A673 (cell line): ENCODE measurements around the gene PRRT4. TPM values are rescaled to one million over a fixed set of nuclear protein-coding genes. Genes with fewer than 3 reads are reported as not detected.

ENCODE experiments used
- BruUV-seq: library from RNA; stranded (reverse); fragments of 400-500 nt; replicated peaks from 2 replicates; lab custom pipeline; 2021; lab: Mats Ljungman, UMichigan
- CTCF ChIA-PET: fragments of 300-600 bp; sonication (Branson Sonifier 250); formaldehyde crosslinking; loops from one replicate; lab custom pipeline; 2022; ENCODE audit warnings: antibody characterized with exemption; lab: Charles Lee
- POLR2A ChIA-PET: fragments of 300-600 bp; sonication (Branson Sonifier 250); formaldehyde crosslinking; loops from one replicate; lab custom pipeline; 2022; ENCODE audit warnings: antibody characterized with exemption; ENCODE audit not compliant: low non-redundant PET; lab: Charles Lee
- DNase-seq: peaks from one replicate; pipeline ENCODE4 v3.0.0-alpha.2; 2015; ENCODE audit warnings: low spot score
- H3K27ac ChIP-seq: fragments of 200-600 bp; sonication (generic); 2 replicates; pipeline ENCODE4 v1.5.1; 2016; ENCODE audit warnings: mixed run types, low read depth, mild to moderate bottlenecking, mixed read lengths, antibody characterized with exemption, low read length; ENCODE audit not compliant: poor library complexity, severe bottlenecking
- H3K27me3 ChIP-seq: fragments of 200-600 bp; sonication (generic); replicated peaks from 2 replicates; pipeline ENCODE4 v1.6.1; 2017; ENCODE audit warnings: mixed run types, low read depth, mild to moderate bottlenecking, mixed read lengths, antibody characterized with exemption, low read length; ENCODE audit not compliant: insufficient read depth, poor library complexity
- H3K36me3 ChIP-seq: fragments of 200-600 bp; sonication (generic); 2 replicates; pipeline ENCODE4 v1.6.1; 2016; ENCODE audit warnings: mixed run types, mild to moderate bottlenecking, mixed read lengths, antibody characterized with exemption, low read length; ENCODE audit not compliant: insufficient read depth, poor library complexity, severe bottlenecking
- H3K4me1 ChIP-seq: fragments of 200-600 bp; sonication (generic); 2 replicates; pipeline ENCODE4 v1.6.1; 2017; ENCODE audit warnings: mixed run types, mild to moderate bottlenecking, mixed read lengths, antibody characterized with exemption, low read length; ENCODE audit not compliant: insufficient read depth, poor library complexity, severe bottlenecking
- H3K4me3 ChIP-seq: fragments of 200-600 bp; sonication (generic); 2 replicates; pipeline ENCODE4 v1.5.1; 2016; ENCODE audit warnings: low read depth, mixed run types, mild to moderate bottlenecking, mixed read lengths, low read length; ENCODE audit not compliant: poor library complexity, severe bottlenecking
- H3K9me3 ChIP-seq: fragments of 200-600 bp; sonication (generic); 2 replicates; pipeline ENCODE4 v1.6.1; 2016; ENCODE audit warnings: mixed run types, low read depth, mild to moderate bottlenecking, mixed read lengths, antibody characterized with exemption, low read length; ENCODE audit not compliant: poor library complexity, severe bottlenecking
- CTCF ChIP-seq: fragments of 300-800, 200-600 bp; sonication (generic); conservative IDR thresholded peaks from 2 replicates; pipeline ENCODE4 v1.5.1; 2017; ENCODE audit warnings: low read depth, mild to moderate bottlenecking, antibody characterized with exemption, low read length, moderate library complexity, mixed read lengths
- EZH2 ChIP-seq: fragments of 200-600 bp; sonication (generic); IDR thresholded peaks from 2 replicates; pipeline ENCODE4 v1.6.1; 2017; ENCODE audit warnings: borderline replicate concordance, low read depth, mild to moderate bottlenecking, mixed read lengths, antibody characterized with exemption, low read length; ENCODE audit not compliant: poor library complexity, severe bottlenecking
- intact Hi-C: fragments of 100-400 bp; cut with micrococcal nuclease; formaldehyde crosslinking; loops from one replicate; pipeline ENCODE4 v1.10.0; 2022; ENCODE audit not compliant: unreplicated experiment
- total RNA-seq: library from RNA; stranded (reverse); gene quantifications from 2 replicates; pipeline ENCODE4 v1.2.3, GENCODE V29; 2021

Gene PRRT4
- total RNA-seq, 1 experiment from 2014 or later: 42.4 TPM

DNA sequence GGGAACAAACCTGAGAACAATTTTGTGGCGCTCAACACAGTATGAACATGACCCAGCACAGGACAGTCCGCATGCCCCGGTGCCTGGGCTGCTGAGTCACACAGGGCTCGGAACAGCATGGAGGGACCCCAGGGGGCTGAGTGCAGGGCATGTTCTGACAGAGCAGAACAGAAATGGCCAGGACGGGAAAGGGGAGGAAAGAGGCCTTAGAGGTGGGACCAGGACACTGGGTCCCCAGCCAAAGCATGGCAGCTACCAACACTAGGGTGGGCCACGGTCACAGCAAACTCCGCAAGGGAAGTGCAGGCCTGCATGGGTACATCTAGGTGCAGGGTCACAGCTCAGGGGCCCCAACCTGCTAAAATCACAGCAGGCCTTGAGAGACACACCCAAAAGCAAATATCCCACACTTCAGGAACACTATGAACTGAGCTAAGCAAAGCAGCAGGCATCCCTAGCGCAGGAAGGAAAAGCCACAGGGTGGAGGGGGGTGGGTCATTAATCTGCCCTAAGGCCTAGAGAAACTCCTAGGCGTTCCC is 42.7 kb upstream of the PRRT4 start:
- Histone ChIP-seq H3K4me1 (peaks cover 34% of the 10 kb centered on the region), H3K4me3 (peak overlapping the region; percentile 81), H3K27me3 (no peaks in the 10 kb centered on the region), H3K27ac (peak overlapping the region; percentile 80), H3K9me3 (no peaks in the 10 kb centered on the region), H3K36me3 (peaks cover 23% of the 10 kb centered on the region)
- no peak for TF ChIP-seq EZH2
- no peak for TF ChIP-seq CTCF
- ChIA-PET POLR2A (no interaction called here), CTCF (interaction anchor here (0.6 to 1.1 kb wide), 2 partner anchors 14 to 23 kb away, joined by 3 read pairs; no protein-coding TSS in a partner anchor)
- no TSS peak for BruUV-seq
- DNase-seq: peak; percentile 52
- intact Hi-C loops: no loop called here

DNA sequence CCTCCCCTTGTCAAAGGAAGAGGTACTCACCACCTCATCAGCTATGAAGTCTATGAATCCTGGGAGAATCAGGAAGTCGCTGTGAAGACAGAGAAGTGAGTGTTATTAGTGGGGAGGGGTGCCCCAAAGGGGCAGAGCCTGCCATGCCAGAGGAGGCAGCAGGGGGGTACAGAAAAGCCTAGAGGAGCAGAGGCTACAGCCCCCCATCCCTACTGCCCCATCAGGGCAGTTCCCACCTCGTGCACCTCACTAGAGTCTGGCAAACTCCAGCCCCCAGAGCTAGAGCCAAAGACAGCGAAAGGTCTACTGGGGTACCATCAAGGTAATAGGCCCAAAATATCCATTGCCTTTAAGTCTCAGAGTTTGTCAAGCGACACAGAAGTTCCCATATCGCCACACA is 42.2 kb upstream of the PRRT4 start:
- H3K9me3 ChIP-seq: no peaks in the 10 kb centered on the region
- peak overlapping the region; percentile 81 for H3K4me3 ChIP-seq
- ChIA-PET CTCF (interaction anchor here (0.6 to 1.1 kb wide), 3 partner anchors 14 to 24 kb away, joined by 3 read pairs; no protein-coding TSS in a partner anchor), POLR2A (no interaction called here)
- no peak for TF ChIP-seq EZH2
- no peak for TF ChIP-seq CTCF
- peaks cover 27% of the 10 kb centered on the region for H3K36me3 ChIP-seq
- no peaks in the 10 kb centered on the region for H3K27me3 ChIP-seq
- BruUV-seq: no TSS peak
- DNase-seq: no peak
- intact Hi-C loops: no loop called here
- no peak overlapping the region for H3K27ac ChIP-seq
- peaks cover 31% of the 10 kb centered on the region for H3K4me1 ChIP-seq

- intact Hi-C loops: no loop called here
- Histone ChIP-seq H3K36me3 (peaks cover 40% of the 10 kb centered on the region), H3K4me1 (peaks cover 18% of the 10 kb centered on the region), H3K27me3 (no peaks in the 10 kb centered on the region), H3K9me3 (no peaks in the 10 kb centered on the region), H3K27ac (no peak overlapping the region), H3K4me3 (no peak overlapping the region)
- CTCF ChIA-PET: no interaction called here
- TF ChIP-seq EZH2 (no peak), CTCF (no peak)
- POLR2A ChIA-PET: no interaction called here
- no peak for DNase-seq
- BruUV-seq: TSS peak; percentile 33
These were observed 40.9 kb upstream of the PRRT4 start for GRCh38 chr7:128402356-128402755.
